ENCODE measurements around the gene CALCOCO2.

GRCh38 chr17:48860456-48860855, 29.6 kb downstream of the CALCOCO2 start:
- TF ChIP-seq CTCF (IDR thresholded peaks at IDR 0.05) (no peak), POLR2A (IDR thresholded peaks at IDR 0.05) (no peak)

Data from Peyer's patch (tissue), 4 donors.